Measurements from ENCODE around the gene PNKD.

Gene PNKD

DNA sequence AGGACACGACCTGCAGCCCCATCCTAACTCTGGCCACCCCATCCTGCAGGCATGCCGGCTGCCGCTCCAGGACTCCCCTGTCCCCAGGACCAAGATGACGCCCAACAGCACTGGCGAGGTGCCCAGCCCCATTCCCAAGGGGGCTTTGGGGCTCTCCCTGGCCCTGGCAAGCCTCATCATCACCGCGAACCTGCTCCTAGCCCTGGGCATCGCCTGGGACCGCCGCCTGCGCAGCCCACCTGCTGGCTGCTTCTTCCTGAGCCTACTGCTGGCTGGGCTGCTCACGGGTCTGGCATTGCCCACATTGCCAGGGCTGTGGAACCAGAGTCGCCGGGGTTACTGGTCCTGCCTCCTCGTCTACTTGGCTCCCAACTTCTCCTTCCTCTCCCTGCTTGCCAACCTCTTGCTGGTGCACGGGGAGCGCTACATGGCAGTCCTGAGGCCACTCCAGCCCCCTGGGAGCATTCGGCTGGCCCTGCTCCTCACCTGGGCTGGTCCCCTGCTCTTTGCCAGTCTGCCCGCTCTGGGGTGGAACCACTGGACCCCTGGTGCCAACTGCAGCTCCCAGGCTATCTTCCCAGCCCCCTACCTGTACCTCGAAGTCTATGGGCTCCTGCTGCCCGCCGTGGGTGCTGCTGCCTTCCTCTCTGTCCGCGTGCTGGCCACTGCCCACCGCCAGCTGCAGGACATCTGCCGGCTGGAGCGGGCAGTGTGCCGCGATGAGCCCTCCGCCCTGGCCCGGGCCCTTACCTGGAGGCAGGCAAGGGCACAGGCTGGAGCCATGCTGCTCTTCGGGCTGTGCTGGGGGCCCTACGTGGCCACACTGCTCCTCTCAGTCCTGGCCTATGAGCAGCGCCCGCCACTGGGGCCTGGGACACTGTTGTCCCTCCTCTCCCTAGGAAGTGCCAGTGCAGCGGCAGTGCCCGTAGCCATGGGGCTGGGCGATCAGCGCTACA lies 7.4 kb upstream of the PNKD start:
- WGBS (ENCODE audit: extremely low coverage, insufficient coverage, insufficient read length), result no CpG with 5 or more reads among the region's 39 CpGs
- Histone ChIP-seq H3K9ac (ENCODE audit: low read length) (no peak overlapping the region), H3K4me1 (ENCODE audit: control insufficient read depth in 1 of 2, insufficient read depth in 2 of 2, low read length in 2 of 2) (peaks cover 22 to 32% of the 10 kb centered on the region in 2 experiments)

GRCh38 chr2:218263817-218264641 lies 6.3 kb upstream of the PNKD start:
- Histone ChIP-seq H2BK5ac (ENCODE audit: low read depth, low read length, poor library complexity) (no peak overlapping the region), H2AFZ (ENCODE audit: insufficient read depth, low read length, poor library complexity) (no peak overlapping the region), H4K8ac (ENCODE audit: low read depth, low read length) (no peak overlapping the region), H2AK5ac (ENCODE audit: low read length) (no peak overlapping the region), H3K9me3 (ENCODE audit: insufficient read depth, low read depth, low read length) (no peaks in the 10 kb centered on the region), H3K79me2 (ENCODE audit: control insufficient read depth, insufficient read depth, low read length, poor library complexity) (no peaks in the 10 kb centered on the region), H4K91ac (ENCODE audit: low read depth, low read length) (no peak overlapping the region), H3K27me3 (ENCODE audit: insufficient read depth, low read length) (no peaks in the 10 kb centered on the region), H3K79me1 (ENCODE audit: low read length) (peaks cover 6% of the 10 kb centered on the region), H3K27ac (ENCODE audit: low read depth, low read length) (no peak overlapping the region), H3K14ac (ENCODE audit: low read length) (no peak overlapping the region), H3K18ac (ENCODE audit: low read length) (no peak overlapping the region), H2BK120ac (ENCODE audit: insufficient read depth, low read length, poor library complexity) (no peak overlapping the region), H2BK12ac (ENCODE audit: low read length) (no peak overlapping the region), H3K4me1 (ENCODE audit: control insufficient read depth in 1 of 2, insufficient read depth in 2 of 2, low read length in 2 of 2) (peaks cover 15 to 26% of the 10 kb centered on the region in 2 experiments), H3K4ac (ENCODE audit: low read depth, low read length) (no peak overlapping the region), H4K12ac (ENCODE audit: low read depth, low read length) (no peak overlapping the region), H3K9ac (ENCODE audit: low read length) (no peak overlapping the region), H3K4me2 (ENCODE audit: low read length) (no peak overlapping the region), H3K23ac (ENCODE audit: low read length) (no peak overlapping the region), H3K36me3 (ENCODE audit: control insufficient read depth in 1 of 2, insufficient read depth in 2 of 2, low read length in 2 of 2) (peaks cover 47 to 49% of the 10 kb centered on the region in 2 experiments), H3K4me3 (ENCODE audit: low read depth, low read length) (no peak overlapping the region)
- no peak for DNase-seq
- WGBS (ENCODE audit: extremely low coverage, insufficient coverage, insufficient read length), result no CpG with 5 or more reads among the region's 17 CpGs

More for the DNA sequence above, 7.4 kb upstream of the PNKD start:
- Histone ChIP-seq H3K14ac (ENCODE audit: low read length) (no peak overlapping the region), H3K27ac (ENCODE audit: low read depth, low read length) (no peak overlapping the region), H3K18ac (ENCODE audit: low read length) (no peak overlapping the region), H2BK120ac (ENCODE audit: insufficient read depth, low read length, poor library complexity) (no peak overlapping the region), H2BK5ac (ENCODE audit: low read depth, low read length, poor library complexity) (no peak overlapping the region), H3K79me2 (ENCODE audit: control insufficient read depth, insufficient read depth, low read length, poor library complexity) (no peaks in the 10 kb centered on the region), H4K91ac (ENCODE audit: low read depth, low read length) (no peak overlapping the region), H2AK5ac (ENCODE audit: low read length) (no peak overlapping the region), H3K4ac (ENCODE audit: low read depth, low read length) (no peak overlapping the region), H3K27me3 (ENCODE audit: insufficient read depth, low read length) (no peaks in the 10 kb centered on the region), H3K23ac (ENCODE audit: low read length) (no peak overlapping the region), H4K8ac (ENCODE audit: low read depth, low read length) (no peak overlapping the region), H2AFZ (ENCODE audit: insufficient read depth, low read length, poor library complexity) (no peak overlapping the region), H3K4me2 (ENCODE audit: low read length) (no peak overlapping the region), H3K4me3 (ENCODE audit: low read depth, low read length) (peak overlapping the region; percentile 12), H3K79me1 (ENCODE audit: low read length) (peaks cover 11% of the 10 kb centered on the region), H2BK12ac (ENCODE audit: low read length) (no peak overlapping the region), H3K9me3 (ENCODE audit: insufficient read depth, low read depth, low read length) (no peaks in the 10 kb centered on the region), H3K36me3 (ENCODE audit: control insufficient read depth in 1 of 2, insufficient read depth in 2 of 2, low read length in 2 of 2) (peaks cover 47 to 49% of the 10 kb centered on the region in 2 experiments), H4K12ac (ENCODE audit: low read depth, low read length) (no peak overlapping the region)
- no peak for DNase-seq

- WGBS (ENCODE audit: extremely low coverage, insufficient coverage, insufficient read length), result no CpG with 5 or more reads among the region's 22 CpGs
- no peak overlapping the region for H3K27ac ChIP-seq (ENCODE audit: low read depth, low read length)
- no peak overlapping the region for H2BK12ac ChIP-seq (ENCODE audit: low read length)
- no peak overlapping the region for H3K9ac ChIP-seq (ENCODE audit: low read length)
- H2AK5ac ChIP-seq (ENCODE audit: low read length), result no peak overlapping the region
- H3K4me3 ChIP-seq (ENCODE audit: low read depth, low read length), result no peak overlapping the region
- peaks cover 8% of the 10 kb centered on the region for H3K79me2 ChIP-seq (ENCODE audit: control insufficient read depth, insufficient read depth, low read length, poor library complexity)
- peaks cover 9 to 22% of the 10 kb centered on the region in 2 experiments for H3K4me1 ChIP-seq (ENCODE audit: control insufficient read depth in 1 of 2, insufficient read depth in 2 of 2, low read length in 2 of 2)
- H3K18ac ChIP-seq (ENCODE audit: low read length), result no peak overlapping the region
- no peak overlapping the region for H4K8ac ChIP-seq (ENCODE audit: low read depth, low read length)
- H3K9me3 ChIP-seq (ENCODE audit: insufficient read depth, low read depth, low read length), result no peaks in the 10 kb centered on the region
- no peak overlapping the region for H3K14ac ChIP-seq (ENCODE audit: low read length)
- no peaks in the 10 kb centered on the region for H3K27me3 ChIP-seq (ENCODE audit: insufficient read depth, low read length)
- H3K79me1 ChIP-seq (ENCODE audit: low read length), result peaks cover 3% of the 10 kb centered on the region
- H3K36me3 ChIP-seq (ENCODE audit: control insufficient read depth in 1 of 2, insufficient read depth in 2 of 2, low read length in 2 of 2), result peaks cover 47 to 49% of the 10 kb centered on the region in 2 experiments
- H2BK5ac ChIP-seq (ENCODE audit: low read depth, low read length, poor library complexity), result no peak overlapping the region
- H3K23ac ChIP-seq (ENCODE audit: low read length), result no peak overlapping the region
- no peak overlapping the region for H4K91ac ChIP-seq (ENCODE audit: low read depth, low read length)
- no peak overlapping the region for H2AFZ ChIP-seq (ENCODE audit: insufficient read depth, low read length, poor library complexity)
- H4K12ac ChIP-seq (ENCODE audit: low read depth, low read length), result no peak overlapping the region
- H3K4ac ChIP-seq (ENCODE audit: low read depth, low read length), result no peak overlapping the region
- no peak overlapping the region for H2BK120ac ChIP-seq (ENCODE audit: insufficient read depth, low read length, poor library complexity)
- no peak overlapping the region for H3K4me2 ChIP-seq (ENCODE audit: low read length)
- no peak for DNase-seq
These were observed 5.4 kb upstream of the PNKD start for GRCh38 chr2:218264773-218265561.

DNA sequence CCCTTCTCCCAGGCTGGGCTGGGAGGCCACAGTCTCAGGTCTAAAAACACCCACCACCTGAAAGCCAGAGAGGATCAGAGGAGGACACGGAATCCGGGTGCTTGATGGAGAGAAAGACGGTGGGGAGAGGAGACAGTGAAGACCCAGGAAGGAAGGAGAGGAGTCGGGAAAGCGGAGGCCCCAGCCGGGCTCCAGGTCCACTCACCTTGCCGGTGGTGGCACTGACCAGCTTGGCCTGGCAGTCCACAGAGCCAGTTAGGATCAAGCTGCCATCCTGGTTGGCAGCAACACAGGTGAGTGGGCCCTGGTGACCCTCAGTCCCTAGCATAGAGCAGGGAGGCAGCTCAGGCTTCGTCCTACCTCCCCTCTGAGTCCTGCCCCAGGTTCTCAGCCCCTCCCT lies 4.7 kb upstream of the PNKD start:
- peaks cover 47 to 49% of the 10 kb centered on the region in 2 experiments for H3K36me3 ChIP-seq (ENCODE audit: control insufficient read depth in 1 of 2, insufficient read depth in 2 of 2, low read length in 2 of 2)
- no peaks in the 10 kb centered on the region for H3K27me3 ChIP-seq (ENCODE audit: insufficient read depth, low read length)
- no peak overlapping the region for H3K23ac ChIP-seq (ENCODE audit: low read length)
- no peak overlapping the region for H2BK12ac ChIP-seq (ENCODE audit: low read length)
- H3K4ac ChIP-seq (ENCODE audit: low read depth, low read length), result no peak overlapping the region
- H2AFZ ChIP-seq (ENCODE audit: insufficient read depth, low read length, poor library complexity), result no peak overlapping the region
- no CpG with 5 or more reads among the region's 8 CpGs for WGBS (ENCODE audit: extremely low coverage, insufficient coverage, insufficient read length)
- H3K4me2 ChIP-seq (ENCODE audit: low read length), result no peak overlapping the region
- H2BK120ac ChIP-seq (ENCODE audit: insufficient read depth, low read length, poor library complexity), result no peak overlapping the region
- H3K79me2 ChIP-seq (ENCODE audit: control insufficient read depth, insufficient read depth, low read length, poor library complexity), result peaks cover 9% of the 10 kb centered on the region
- peaks cover 6% of the 10 kb centered on the region for H3K79me1 ChIP-seq (ENCODE audit: low read length)
- no peak overlapping the region for H2BK5ac ChIP-seq (ENCODE audit: low read depth, low read length, poor library complexity)
- H3K9me3 ChIP-seq (ENCODE audit: insufficient read depth, low read depth, low read length), result no peaks in the 10 kb centered on the region
- no peak overlapping the region for H3K4me3 ChIP-seq (ENCODE audit: low read depth, low read length)
- H4K8ac ChIP-seq (ENCODE audit: low read depth, low read length), result no peak overlapping the region
- no peak overlapping the region for H3K9ac ChIP-seq (ENCODE audit: low read length)
- no peak overlapping the region for H2AK5ac ChIP-seq (ENCODE audit: low read length)
- no peak overlapping the region for H3K27ac ChIP-seq (ENCODE audit: low read depth, low read length)
- no peak for DNase-seq
- no peak overlapping the region for H4K12ac ChIP-seq (ENCODE audit: low read depth, low read length)
- peaks cover 3 to 15% of the 10 kb centered on the region in 2 experiments for H3K4me1 ChIP-seq (ENCODE audit: control insufficient read depth in 1 of 2, insufficient read depth in 2 of 2, low read length in 2 of 2)
- no peak overlapping the region for H3K18ac ChIP-seq (ENCODE audit: low read length)
- no peak overlapping the region for H3K14ac ChIP-seq (ENCODE audit: low read length)
- H4K91ac ChIP-seq (ENCODE audit: low read depth, low read length), result no peak overlapping the region
